Left renal cortex interstitium (tissue), 4 donors: Measurements from ENCODE around the gene CD320. TPM values are rescaled to one million over a fixed set of nuclear protein-coding genes. Genes with fewer than 3 reads are reported as not detected.
"Not testable (repeated sequence)": the region's sequence is repeated elsewhere in the genome, so short reads cannot be mapped to it uniquely, and the experiment has no call there.

ENCODE experiments used
- DNase-seq, 4 donors: peaks; one replicate each; pipeline ENCODE4 v3.0.0-alpha.2; 2013; ENCODE audit warnings: low read depth in 4 of 4, low spot score in 2 of 4, missing footprints in 1 of 4
- polyA plus RNA-seq, 4 donors: library from polyadenylated mRNA; unstranded; fragments of 120-200 nt; gene quantifications; one replicate each; pipeline ENCODE4 v1.2.1, GENCODE V29; 2013; ENCODE audit not compliant: insufficient read length in 4 of 4

Gene CD320
- 10 to 100 TPM; 30.0 to 47.7 (median 39.6) TPM for polyA plus RNA-seq

DNA sequence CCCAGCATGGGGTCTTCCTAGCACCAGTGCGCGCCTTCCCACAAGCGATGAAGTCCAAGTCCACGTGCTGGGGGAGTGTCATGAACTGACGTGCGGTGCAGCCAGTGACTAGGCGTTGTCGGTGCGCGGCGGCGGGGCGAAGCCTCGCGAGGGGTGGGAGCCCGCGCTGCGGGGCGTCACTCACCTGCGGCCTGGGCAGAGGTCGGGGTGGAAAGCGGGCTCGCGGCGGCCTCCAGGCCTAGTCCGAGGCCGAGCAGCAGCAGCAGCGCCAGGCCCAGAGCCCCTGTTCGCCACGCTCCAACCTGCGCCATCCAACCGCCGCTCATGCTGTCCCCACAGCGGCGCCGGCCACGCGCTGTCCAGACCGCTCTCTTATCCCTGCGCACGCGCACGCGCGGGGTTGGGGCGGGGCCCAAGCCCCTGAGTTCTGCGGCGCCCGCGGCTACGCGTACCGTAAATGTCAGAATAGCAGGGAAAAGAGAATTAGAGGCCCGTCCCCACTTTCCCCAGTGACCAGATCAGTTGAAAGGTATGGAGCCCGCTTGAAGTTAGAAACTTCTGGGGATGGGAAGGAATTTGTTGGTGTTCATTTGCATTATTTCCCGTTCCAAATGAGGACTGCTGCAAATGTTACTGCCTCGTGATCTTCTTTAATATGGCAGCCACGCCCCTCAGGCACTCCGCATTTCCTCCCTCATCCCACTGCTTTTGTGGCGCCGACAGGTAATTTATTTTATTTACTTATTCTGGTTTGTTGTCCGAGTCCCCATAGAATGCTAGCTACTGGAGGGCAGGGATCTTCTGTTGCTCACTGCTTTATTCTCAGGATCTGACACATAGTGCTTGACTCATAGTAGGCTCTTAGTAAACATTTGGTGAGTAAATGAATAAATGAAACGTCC, at the start of gene CD320:
TSS of gene CD320 (minus strand) at position 394 of the 902 bp plus-strand sequence. CDS start at position 326, 68 bp downstream.
- DNase-seq: peak; percentile 77 to 91 (median 84)

DNA sequence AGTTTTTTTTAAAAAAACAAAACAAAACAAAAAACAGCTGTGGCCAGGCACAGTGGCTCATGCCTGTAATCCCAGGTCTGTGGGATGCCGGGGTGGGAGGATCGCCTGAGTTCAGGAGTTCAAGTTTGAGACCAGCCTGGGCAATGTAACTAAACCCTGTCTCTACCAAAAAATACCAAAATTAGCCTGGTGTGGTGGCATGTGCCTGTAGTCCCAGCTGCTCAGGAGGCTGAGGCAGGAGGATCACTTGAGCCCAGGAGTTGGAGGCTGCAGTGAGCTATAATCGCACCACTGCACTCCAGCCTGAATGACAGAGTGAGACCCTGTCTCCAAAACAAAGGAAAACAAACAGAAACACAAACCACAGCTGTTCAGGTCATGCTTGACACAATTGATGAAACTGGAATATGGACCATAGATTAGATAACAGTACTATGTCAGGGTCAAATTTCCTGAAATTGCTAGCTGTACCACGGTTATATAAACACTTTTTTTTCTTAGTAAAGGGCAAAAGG, 48.9 kb upstream of the CD320 start:
- no peak for DNase-seq

DNA sequence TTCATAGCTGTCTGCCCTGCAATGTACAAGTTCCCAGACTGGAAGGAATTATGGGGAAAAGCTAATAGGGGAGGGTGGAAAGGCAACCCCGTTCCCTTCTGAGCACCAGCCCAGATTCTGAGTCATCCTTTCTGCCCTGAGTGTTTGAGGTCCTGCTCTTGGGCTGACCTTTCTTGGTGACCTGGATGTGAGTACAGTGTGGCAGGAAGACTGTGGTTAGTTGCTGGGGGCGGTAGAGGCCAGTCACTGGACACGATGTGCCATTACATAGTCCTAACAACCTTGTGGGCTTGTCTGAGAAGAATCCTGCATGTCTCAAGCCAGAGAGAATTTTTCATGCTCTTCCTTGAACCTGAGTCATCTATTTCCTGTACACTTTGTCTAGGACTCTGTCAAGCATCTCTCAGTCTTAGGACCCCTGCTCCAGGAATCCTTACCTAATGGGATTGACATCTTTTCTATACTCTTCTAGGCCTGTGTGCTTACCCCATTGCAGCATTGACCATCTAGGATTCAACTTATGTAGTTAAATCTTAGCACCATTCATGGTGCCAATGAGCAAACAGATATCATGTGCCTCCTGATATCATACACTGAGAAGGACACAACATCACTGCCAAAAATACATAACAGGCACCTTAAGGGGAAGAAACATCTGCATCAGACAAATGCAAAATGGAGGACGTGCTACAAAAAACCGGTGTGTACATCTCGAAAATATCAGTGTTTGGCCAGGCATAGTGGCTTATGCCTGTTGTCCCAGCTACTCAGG, 47.7 kb upstream of the CD320 start:
- DNase-seq: no peak

DNA sequence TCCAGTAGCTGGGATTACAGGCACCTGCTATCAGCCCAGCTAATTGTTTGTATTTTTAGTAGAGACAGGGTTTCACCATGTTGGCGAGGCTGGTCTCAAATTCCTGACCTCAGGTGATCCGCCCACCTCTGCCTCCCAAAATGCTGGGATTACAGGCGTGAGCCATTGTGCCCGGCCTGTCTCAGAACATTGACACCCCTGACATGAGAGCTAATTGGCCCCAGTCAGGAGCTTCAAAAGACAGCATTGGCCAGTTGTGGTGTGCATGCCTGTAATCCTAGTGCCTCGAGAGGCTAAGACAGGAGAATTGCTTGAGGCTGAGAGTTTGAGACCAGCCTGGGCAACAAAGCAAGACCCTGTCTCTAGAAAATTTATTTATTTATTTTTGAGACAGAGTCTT, 44.7 kb upstream of the CD320 start:
- not testable (repeated sequence) for DNase-seq

DNA sequence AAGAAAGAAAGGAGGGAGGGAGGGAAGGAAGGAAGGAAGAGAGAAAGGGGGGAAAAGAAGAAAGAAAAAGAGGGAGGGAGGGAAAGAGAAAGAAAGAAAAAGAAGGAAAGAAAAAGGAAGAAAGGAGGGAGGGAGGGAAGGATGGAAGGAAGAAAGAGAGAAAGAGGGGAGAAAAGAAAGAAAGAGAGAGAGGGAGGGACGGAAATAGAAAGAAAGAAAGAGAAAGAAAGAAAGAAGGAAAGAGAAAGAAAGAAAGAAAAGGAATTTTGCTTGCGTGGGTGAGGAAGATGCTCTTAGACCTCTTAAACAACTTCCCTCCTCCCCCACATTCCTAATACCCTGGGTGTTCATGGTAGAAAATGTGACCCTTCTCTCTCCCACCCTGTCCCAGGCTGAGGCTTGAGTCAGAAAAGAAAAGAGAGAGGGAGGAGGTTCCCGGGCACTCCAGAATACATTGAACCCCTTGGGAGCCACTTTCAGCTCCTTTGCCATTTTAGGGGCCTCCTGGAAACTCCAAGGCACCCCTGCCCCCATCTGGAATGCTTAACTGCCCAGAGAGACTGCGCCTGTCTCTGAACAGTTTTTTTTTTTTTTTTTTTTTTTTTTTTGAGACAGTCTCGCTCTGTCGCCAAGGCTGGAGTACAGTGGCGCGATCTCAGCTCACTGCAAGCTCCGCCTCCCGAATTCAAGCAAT, 44.1 kb upstream of the CD320 start:
- DNase-seq: no peak

DNA sequence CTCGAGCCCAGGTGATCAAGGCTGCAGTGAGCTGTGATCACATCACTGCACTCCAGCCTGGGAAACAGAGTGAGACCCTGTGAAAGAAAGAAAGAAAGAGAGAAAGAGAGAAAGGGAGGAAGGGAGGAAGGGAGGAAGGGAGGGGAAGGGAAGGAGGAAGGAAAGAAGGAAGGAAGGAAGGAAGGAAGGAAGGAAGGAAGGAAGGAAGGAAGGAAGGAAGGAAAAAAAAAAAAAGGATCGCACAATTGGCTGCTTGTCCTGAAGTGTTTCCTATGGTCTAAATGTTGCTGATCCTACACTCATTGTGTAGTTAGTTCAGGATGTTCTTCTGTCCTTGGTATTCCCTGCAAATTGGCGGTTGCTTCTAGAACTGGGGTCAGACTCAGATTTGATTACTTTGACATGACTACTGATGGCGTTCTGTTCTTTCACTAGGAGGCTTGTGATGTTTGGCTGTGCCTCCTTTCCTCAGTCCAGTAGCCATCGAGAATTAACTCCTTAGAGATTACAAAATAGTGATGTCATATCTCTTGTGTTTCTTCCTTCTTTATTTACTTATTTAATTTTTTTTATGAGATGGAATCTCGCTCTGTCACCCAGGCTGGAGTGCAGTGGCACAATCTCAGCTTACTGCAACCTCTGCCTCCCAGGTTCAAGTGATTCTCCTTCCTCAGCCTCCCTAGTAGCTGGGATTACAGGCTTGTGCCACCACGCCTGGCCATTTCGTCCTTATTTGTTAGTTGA, 41.6 kb upstream of the CD320 start:
- not testable (repeated sequence) for DNase-seq

DNA sequence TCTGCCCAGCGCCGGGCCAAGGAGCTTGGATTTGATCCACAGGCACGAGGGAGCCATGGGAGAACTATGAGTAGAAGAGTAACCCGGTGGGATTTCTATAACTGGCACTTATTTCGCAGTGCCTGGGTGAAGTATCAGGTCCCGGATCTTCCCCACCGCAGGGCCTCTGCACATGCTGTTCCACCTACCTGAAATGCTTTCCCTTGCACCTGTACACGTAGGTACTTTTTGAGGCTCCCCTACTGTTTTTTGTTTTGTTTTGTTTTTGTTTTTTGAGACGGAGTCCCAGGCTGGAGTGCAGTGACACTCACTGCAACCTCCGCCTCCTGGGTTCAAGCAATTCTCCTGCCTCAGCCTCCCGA, 35.3 kb upstream of the CD320 start:
- no peak for DNase-seq

DNA sequence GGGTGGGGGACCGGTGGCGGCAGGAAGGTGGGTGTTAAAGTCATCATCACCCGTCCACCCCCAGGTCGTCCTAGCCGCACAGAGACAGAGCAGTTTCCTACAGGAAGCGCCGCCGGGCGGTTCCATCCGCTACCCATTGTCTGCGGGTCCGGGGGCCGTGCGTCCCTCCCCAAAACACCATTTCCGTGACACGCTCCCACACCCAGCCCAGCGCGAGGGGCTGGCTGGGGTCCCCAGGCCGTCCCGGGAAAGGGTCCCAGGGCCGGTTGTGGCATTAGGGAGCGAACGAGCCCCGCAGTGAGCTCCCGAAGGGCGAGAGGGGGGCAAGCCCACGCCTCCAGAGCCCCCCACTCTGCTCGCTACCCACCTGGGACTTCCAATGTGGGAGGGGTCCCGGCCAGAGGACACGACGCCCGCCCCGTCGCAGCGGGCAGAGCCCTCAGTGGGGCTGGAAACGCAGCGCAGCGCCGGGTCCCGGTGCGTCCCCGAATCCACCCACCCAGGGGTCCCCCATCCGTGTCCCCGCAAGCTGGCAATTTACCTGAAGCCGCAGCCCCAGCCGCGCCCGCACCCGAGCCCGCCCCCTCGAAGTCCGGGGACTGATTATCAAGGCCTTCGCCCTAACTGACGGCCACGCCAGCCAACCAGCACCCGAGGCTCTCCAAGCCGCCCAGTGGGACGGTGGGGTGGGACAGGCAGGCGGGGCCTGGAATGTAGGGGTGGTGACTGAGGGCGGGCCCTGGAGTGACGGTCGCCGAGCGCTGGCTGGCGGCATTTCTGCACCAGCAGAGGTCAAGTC, 34.7 kb upstream of the CD320 start, which contains the start of gene KANK3:
TSS of gene KANK3 (minus strand) at position 579 of the 799 bp plus-strand sequence. CDS start 5,434 bp downstream, outside the sequence.
- peak in 1 of 4 donors; percentile 87 for DNase-seq

DNA sequence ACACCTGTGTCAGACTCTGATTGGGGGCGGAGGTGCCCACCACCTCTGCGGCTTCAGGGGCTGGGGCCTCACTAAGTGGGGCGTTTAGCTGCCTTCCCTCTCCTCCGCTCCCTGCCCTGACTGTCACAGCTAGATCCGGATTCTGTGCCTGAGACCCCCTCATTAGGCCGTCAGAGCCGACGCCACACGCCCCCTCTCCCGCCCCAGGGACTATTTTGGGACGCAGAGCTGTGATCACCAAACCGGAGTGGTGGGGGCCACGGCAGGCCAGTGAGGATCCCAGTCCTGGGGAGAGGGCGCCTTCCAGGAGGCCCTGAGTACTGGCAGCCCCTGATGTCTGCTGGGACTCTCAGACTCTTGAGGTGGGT, 34.1 kb upstream of the CD320 start:
- no peak for DNase-seq

DNA sequence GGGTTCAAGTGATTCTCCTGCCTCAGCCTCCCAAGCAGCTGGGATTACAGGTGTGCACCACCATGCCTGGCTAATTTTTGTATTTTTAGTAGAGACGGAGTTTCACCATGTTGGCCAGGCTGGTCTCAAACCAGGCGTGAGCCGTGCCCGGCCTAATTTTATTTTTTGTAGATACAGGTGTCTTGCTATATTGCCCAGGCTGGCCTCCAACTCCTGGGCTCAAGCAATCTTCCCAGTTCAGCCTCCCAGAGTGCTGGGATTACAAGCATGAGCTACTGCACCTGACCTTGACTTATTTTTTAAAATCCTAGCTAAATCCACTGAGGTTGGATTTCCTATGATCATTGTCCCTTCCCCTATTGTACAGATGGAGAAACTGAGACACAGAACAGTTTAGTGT, 33.3 kb upstream of the CD320 start:
- DNase-seq: not testable (repeated sequence)

DNA sequence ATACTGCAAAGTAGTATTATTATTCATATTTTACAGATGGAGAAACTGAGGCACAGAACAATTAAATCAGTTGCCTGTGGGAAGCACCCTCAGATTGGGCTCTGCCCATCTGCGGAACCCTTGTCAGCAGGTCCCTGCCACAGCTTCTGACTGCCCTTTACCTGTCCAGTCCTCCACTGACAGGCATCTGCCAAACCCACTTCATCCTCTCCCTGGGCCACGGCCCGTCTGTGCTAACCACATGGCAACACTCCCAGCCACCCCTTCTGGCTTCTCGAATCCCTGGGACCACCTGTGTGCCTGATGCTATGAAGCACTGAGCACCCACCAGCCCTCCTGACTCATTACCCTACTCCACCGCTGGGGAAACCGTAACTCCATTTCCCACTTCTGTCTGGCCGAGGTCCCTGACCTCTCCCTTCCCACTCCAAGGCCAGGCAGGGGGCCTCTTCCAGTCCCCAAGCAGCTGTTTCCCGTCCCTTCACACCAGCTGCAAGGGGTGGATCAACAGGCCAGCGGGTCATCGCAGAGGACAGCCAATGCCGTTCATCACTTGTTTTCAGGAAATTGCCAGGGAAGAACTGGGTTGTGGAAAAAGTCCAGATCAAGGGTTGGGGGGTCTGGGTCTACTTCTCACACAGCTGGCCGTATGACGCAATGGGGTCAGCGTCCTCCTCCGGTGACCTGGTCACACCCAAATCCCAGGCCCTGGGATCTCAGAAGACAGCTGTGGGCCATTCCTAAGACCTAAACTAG, 32.4 kb upstream of the CD320 start:
- DNase-seq: no peak

DNA sequence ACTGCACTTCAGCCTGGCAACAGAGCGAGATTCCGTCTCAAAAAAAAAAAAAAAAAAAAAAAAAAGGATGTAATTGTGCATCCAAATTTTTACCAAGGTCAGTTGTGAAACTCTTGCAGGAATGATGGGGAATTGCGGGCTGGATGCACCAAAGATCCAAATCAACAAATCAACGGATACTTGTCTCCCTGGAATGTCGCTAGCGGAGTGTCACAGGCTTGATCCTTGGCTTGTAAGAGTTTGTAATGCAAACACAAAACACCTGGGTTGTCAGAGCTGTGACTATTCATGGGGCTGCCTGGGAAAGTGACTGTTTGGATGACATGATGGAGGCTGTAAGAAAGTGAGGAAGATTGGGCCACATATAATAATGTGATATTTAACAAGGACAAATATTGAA, 30.7 kb upstream of the CD320 start:
- no peak for DNase-seq

DNA sequence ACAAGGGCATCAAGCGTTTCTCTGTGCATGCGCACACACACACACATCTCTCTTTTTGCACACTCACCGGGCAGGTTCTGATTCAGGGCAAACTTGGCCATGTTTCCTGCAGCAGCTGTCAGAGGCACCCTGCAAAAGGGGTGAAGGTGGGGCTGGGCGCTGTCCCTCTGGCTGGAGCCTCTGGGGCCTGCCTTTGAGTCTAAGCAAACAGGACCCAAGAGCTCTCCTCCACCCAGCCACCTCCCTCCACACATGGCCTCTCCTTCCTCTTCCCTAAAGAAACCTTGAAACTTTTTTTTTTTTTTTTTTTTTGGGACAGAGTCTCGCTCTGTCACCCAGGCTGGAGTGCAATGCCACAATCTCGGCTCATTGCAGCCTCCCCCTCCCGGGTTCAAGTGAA, 29.6 kb upstream of the CD320 start:
- no peak for DNase-seq

DNA sequence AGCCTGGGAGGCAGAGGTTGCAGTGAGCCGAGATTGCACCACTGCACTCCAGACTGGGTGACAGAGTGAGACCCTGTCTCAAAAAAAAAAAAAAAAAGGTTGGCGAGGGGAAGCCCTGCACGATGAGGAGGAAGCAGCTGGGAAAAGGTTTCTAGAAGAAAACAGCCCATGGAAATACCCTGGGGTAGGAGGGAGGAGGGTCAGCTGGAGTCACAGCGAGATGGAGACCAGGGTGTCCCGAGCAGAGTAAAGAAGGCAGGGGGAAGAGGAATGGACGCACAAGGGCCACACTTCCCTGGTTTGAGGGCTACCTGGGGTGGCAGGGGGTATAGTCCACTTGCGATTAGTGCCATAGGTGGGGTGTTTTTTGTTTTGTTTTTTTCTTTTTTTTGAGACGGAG, 28.5 kb upstream of the CD320 start:
- no peak for DNase-seq

DNA sequence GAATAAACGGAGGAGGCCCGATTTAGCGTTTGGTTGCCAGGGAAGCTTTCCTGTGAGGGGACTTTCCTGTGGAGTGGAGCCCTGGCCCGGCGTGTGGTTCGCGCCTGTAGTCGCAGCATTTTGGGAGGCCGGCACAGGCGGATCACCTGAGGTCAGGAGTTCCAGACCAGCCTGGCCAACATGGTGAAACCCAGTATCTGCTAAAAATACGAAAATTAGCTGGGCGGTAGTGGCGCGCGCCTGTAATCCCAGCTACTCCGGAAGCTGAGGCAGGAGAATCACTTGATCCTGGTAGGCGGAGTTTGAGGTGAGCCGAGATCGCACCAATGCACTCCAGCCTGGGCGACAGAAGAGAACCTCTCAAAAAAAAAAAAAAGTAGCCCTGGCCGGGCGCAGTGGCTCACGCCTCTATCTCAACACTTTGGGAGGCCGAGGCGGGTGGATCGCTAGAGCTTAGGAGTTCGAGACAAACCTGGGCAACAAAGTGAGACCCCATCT, 28.0 kb upstream of the CD320 start:
- DNase-seq: no peak

DNA sequence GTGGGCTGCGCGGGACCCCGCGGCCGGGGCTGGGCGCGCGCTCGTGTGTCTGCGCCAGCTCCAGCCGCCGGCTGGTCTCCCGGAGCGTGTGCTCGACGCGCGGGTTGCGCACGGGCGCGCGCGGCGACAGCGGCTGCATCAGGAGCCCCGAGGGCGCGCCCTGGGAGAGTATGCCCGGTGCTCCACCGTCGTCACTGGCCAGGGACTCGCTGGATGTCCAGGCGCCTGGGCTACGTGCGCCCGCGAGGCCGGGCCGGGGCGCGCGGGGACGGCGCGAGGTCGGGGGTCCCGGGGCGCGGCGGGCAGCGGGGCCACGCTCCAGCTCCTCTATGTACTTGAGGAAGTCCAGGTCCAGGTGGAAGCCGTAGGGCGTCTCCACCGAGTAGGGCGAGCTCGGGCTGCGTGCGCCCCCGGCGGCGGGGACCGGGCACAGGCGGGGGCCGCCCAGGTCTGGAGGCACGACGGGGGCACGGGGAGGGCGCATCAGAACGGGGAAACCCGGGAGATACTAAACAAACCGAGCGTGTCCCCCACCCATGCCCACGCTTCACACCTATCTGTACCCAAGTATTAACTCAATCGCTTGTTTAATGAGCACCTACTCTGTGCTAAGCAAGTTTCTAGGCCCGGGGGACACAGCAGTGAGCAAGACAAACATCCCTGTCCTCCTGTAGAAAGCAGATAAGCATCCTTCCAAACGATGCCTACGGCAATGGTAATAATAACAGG, 27.3 kb upstream of the CD320 start:
- DNase-seq: no peak

DNA sequence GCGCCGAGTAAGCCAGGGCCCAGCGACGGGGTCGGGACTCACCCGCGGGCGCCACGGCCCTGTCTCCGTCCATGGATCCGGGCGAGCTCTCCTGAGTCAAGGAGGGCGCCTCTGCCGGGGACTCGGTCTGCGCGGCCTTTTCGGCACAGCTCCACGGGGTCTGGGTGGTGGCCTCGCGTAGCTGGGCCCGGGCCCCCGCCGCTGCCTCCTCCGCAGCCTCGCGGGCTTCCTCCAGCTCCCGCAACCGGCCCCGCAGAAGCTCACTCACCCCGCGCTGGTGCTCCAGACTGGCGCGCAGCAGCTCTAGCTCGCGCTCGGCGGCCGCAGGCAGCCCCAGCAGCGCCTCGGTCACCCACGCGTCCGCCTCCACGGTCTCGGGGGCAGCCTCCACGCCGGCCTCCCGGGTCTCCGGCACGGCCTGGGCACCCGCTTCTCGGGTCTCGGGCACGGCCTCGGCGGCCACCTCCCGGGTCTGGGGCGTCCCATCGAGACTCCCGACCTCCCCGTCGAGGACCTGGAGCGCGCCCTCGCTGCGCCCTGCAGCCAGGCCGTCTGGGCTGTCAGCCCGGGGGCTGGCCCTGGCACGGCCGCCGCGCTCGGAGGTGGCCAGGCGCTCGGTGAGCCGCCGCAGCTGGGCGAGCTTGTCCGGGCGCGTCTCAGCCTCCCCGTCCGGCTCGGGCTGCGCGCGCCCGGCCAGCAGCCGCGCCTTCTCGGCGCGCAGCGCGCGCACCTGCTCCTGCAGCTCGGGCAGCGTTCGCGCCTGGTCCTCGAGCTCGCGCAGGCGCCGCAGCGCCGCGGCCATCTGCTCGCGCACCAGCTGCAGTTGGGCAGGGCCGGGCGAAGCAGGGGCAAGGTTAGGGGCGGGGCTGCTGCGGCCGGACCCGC, 26.5 kb upstream of the CD320 start:
- no peak for DNase-seq
